ENCODE data around the gene TTC14.

TTC14 gene

DNA sequence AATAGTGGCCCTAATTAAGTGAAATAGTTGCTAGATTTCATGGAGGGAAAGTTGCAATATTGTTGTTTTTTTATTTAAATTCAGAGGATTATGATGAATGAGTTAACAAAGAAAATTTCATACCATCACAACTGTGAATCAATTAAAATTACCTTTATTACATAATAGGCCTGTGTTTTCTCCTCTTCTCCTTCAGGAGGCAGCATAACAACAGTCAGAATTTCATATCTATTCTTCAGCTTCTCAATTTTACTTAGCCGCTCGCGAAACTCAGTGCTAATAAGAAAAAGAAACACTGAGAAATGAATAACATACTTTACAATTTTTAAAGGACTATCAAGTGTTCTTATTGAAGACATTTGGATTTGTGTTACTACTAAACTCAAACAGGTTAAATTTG, 29.4 kb downstream of the TTC14 start:
- DNase-seq, result no peak

DNA sequence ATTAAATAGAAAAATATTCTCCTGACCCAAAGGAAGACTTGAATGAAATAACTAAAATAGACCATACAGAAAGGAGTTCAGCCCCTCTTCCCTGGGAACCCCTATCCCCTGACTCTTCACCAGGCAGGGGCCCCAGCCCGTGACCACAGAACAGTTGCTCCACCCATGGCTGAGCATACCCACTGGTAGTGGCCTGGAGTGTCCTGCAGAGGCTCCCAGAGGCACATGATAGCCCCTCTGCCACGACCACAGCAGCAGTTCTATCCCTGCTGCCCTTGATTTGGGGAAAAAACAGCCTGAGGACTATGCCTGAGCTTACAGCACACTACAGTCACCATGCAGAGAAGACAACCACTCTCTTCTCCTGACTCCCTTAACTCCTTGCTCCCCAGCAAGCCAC, 31.8 kb downstream of the TTC14 start:
- no peak for DNase-seq

DNA sequence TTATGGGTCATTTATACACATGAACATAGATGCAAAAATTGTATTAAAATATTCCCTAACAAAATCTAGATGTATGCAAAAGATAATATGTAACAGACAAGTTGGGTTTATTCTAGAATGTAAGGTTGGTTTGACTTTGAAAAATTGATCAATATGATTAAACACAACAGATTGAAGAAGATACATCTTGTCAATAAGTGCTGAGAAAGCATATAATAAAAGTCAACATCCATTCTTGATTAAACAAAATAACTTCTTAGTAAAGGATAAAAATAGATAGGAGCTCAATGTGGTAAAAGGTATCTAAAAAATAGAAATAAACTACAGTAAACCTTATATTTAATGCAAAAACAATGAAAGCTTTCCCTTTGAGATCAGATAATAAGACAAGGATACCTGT, 39.0 kb downstream of the TTC14 start:
- DNase-seq, result no peak

- DNase-seq, result no peak
Measured at GRCh38 chr3:180646187-180646790, 44.3 kb downstream of the TTC14 start.

- no peak for DNase-seq
Measured at GRCh38 chr3:180656406-180656805, 54.4 kb downstream of the TTC14 start.

DNA sequence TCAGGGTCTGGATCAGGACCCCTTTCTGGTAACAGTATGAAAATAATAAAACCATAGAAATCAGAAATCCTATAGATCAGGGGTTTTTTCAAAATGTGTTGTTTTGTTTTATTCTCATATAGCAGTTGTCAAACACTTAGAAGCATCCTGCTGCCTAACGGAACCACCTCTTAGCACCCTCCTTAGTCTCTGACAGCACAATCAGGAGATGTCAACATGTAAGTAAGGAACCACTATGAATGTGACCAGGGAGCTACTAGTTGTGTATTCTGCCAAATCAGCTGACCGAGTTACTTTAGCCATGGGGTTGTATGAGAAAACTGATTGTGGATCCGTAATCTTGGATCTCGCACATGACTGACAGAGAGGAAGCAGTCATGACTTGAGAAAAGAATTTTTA, 55.1 kb downstream of the TTC14 start:
- DNase-seq, result no peak
